Measurements from ENCODE around the gene AQR.
"Not testable (repeated sequence)": the region's sequence is repeated elsewhere in the genome, so short reads cannot be mapped to it uniquely, and the experiment has no call there.

AQR gene

DNA sequence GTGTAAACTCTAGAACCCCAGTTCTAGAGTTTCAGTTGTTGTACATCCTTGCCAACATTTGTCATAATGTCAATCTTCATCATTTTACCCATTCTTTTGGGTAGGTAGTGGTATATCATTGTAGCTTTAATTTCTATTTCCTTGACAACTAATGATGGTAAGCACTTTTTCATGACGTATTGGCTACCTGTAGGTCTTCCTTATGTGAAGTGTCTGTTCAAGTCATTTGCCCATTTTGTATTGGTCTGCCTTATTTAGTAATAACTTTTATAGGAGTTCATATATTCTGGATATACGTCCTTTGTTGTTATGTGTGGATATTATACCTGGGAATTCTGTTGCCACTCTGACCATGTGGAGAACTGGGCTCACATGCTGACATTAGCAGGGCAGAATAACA lies 100.4 kb downstream of the AQR start:
- DNase-seq, result no peak

DNA sequence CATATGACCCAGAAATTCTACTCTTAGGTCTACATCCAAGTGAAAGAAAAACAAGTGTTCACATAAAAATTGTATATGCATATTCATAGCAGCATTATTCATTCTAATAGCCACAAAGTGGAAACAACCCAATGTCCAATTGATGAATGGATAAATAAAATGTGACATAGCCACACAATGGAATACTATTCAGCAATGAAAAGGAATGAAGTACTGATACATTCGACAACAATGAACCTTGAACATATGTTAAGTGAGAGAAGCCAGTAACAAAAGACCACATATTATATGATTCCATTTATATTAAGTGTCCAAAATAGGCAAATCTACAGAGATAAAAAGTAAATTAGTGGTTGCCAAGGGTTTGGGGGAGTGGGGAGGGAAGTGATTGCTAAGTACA lies 104.0 kb downstream of the AQR start:
- no peak for DNase-seq

DNA sequence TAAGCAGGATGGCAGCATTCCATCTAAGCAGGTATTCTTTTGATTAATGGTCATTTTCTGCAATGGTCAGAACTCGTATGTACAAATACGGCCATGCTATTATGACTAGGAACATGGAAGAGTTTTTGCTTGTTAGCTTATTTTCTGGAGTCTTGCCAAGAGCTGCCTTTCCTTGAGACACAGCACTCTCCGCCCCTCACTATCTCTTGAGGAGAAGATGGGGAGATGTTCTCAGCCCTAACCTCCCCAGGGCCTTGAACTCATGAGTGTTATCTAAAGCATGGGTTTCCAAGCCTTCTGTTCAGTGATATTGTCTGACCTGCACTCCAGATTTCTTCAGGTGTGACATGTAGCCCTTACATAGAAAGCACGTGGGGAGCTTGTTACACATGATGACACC lies 108.3 kb downstream of the AQR start:
- no peak for DNase-seq

DNA sequence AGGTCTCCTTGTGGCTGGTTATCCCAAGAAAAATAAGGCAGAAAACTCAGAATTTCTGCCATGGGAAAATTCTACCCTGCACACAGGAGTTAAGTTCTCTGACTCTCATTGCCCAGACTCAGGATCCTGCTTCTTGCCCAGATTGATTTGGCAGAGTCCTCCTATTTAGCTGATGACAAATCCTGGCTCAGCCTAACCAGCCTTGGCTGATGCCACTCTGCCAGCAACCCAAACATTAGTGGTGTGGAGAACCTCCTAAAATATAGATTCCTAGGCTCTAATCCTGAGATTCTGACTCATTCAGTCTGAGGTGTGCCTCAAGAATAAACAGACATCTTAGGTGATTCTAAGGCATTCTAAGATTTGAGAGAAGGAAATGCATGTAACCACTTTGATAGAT lies 113.6 kb downstream of the AQR start:
- no peak for DNase-seq

DNA sequence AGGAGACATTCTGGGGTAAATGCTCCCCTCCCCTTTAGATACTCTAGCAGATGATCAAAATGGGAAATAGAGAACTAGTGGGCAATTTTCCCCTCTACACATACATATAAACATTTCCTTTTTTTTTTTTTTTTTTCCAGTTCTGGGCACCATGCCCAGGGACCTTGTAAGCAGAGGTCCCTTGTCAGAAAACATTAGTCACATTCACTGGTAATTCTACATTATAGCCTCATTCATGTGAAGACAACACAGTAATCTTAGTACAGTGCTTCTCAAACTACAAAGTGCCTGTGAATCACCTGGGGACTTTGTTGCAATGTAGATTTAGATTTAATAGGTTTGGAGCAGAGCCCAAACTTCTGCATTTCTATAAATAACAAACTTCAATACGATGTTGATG lies 114.1 kb downstream of the AQR start:
- peak; percentile 8 for DNase-seq

DNA sequence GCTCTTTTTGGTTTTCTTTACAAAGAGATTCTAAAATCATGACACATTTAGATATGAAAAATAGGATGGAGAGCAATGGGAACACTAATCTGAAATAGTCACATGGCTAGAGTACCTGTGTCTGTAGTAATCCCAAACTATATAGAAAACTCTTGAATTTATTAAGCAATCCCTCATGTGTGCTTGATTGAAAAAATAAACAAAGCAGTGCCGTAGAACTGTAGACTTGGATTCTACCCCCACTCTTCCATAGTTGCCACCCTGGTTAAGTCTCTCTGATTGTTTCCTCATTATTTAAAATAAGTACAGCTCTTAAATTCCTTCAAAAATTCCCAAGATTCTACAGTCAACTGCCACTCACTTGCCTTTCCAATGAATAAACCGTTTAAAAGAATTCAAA lies 115.3 kb downstream of the AQR start:
- DNase-seq, result no peak

DNA sequence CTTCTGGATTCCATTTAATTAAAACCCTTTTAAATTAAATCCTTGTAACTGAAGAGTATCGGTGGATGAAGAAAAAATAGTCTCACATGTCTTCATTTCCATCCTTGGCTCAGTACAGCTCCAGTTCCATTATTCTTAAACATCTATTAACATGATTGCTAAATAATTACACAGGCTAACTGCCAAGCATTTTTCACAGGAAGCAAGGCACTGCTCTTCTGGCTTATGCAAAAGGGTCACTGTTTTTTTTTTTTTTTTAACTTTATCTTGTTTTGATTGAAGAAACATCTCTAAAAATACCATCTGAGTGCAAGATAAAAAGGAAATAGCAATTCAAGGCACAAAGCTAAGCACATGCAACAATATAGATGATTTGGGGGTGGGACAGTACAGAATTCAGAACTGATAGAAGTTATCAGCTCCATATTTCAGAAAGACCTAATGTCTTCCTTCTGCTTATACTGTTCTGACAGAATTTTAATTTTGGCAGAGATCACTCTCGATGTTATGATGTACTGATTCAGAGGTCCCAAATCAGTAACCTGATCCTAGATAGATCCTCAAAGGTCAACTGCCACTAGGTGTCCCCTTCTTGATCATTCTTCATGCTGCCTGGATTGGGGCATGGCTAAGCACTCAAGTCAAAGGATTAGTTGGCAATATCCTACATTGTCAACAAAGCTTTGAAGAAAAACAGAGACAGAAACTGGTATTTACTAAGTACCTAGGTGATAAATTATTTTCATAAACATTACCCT lies 116.4 kb downstream of the AQR start:
- no peak for DNase-seq

DNA sequence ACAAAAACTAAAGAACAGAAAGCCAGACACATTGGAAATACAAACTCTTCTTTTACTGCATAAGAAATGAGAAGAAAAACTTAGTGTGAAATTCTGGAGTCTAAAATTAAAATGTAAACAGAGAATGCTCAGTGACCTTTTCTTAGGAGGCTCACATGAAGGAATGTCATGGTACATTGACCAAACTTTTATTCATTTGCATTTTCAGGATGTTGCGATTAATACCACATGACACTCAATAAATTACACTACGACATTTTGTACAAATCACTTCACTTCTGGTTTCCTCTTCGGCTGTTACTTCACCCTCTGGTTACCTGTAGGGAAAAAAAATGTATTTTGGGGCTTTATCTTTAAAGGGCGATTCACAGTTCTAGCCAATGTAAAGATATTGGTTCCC lies 117.8 kb downstream of the AQR start:
- no peak for DNase-seq

DNA sequence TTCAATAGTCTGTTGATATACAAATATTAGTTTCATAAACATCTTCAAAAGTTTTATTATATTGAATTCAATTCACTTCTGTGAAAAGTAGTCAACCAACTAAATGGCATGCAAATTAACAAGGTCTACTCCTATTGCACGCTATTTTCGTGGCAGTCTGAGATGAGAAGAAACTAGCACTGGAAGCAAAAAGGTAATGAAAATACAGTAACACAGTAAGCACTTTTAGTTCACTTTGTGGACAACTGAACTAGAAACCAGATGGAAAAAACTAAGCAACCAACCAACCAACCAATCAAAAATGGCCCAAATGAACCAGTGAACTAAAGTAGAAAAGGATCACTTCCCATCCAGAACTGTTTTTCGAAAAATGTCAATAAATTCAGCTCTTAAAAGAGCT lies 118.5 kb downstream of the AQR start:
- DNase-seq, result no peak

DNA sequence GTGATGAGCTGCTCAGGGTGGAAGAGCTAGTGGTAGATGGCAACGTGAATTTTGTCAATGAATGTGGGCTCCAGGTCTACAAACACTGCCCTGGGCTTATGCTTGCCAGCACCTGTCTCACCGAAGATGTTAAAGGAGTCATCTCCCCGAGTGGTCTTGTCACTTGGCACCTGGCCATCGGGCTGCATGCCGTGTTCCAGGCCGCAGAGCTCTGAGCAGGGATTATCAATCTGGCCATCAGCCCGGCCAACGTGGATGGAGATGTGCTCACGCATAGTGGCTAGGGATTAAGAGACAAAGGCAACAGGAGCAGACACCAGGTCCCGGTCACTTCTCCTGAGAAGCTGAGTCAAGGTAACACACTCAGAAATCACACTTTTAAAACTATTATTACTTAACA lies 119.4 kb downstream of the AQR start:
- no peak for DNase-seq

DNA sequence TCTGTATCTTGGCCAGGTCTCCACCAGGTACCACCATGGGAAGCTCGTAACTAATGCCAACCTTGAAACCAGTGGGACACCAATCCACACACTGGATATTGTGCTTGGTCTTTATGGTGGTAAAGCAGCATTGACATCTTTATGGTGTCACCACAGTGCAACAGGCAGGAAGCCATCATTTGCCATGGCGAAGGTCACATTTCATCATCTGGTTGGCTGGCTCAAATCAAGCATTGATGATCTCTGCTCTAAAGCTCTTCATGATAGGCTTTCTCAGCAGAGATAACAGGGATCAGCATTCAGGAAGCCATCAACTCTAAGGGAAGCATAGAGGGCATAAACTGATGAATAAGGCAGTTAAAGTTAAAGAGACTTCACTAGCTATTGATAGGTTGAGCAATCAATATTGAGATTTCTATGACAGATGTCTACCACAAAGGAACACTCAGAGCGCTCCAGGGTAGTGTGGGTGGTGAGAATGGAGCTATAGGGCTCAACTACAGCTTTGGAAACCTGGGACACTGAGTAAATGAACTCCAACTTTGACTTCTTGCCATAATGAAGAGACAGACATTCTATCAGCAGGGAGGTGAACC lies 120.1 kb downstream of the AQR start:
- no peak for DNase-seq

DNA sequence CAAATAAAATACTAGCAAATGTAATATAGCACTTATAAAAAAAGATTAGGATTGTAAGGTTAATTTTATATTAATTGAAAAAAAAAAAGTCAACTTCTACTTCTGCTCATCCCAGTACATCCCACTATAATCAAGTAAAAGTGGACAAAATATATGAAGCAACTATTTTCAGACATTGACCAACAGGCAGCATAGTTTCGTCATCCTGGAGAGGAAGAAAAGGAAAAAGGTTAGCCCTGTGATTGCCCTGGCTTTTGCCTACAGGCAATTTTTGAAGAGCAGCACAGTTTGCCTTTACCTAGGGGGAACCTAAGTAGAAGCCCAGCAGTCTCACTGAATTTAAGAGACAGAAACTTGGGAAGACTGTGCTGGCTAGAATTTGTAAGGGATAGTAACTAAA lies 121.9 kb downstream of the AQR start:
- no peak for DNase-seq

DNA sequence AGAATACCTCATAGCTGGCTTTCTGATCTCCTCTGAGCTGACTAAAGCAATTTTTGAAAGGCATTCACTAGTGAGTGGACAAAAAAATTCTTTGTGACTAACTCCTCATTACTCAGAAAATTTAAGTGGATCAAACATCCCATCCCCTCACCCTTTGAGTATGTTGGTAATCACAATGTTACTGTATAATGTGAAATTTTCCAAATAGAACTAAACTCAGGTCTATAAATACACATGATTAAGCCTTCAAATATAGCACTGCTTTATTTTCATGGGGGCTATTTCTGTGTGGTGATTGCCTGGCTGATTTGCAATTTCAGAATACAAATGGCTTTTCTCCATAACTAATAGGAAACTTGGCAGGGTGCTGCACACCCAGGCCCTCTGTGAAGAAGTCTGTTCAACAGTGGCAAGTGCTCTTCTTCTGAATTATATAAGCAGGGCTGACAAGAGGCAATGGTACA lies 128.2 kb downstream of the AQR start:
- no peak for DNase-seq

DNA sequence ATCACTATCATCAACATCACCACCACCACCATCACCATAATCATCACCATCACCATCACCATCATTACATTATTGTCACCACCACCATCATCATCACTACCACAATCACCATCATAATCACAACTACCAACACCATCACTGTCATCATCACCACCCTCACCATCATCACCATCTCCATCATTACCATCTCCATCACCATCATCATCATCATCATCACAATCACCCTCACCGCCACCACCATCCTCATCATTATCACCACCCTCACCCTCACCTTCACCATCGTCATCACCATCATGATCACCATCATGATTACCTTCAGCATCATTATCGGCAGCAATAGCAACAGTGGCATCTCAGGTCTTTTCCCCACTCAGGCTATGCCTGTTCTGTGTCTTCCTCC lies 131.3 kb downstream of the AQR start:
- DNase-seq, result no peak

DNA sequence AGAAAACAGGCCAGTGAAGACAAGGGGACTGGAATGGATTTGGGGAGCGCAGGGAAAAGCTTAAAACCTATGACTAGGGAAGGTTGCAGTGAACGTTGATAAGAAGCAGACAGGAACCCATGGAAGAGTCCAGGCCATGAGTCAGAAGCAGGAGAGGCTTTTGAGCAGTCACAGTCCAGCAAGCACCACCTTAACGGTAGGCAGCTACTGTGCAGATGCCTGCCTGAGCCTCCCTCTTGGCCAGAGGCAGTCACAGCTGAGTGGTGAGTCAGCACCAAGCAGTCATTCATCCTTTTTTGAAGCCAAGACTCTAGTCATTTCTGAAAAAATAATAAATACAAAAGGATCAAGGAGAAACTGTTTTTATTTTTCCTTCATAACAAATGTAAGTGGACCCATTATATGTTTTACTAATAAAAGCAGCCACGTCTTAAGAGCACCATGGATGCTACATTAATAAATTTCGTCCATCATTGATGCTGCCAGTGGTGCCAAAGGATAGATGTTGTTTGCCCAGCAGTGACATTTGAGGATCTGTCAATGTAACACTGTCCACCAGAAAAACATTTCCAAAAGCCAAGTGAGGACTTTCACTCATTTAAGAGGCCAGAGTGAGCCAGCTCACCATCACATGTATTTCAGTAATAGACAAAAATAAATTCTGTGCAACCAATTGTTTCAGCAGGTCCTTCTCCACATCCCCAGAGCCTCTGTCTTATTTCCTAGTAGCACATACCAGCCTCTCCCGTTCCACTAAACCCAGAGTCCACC lies 132.1 kb downstream of the AQR start:
- DNase-seq, result no peak

DNA sequence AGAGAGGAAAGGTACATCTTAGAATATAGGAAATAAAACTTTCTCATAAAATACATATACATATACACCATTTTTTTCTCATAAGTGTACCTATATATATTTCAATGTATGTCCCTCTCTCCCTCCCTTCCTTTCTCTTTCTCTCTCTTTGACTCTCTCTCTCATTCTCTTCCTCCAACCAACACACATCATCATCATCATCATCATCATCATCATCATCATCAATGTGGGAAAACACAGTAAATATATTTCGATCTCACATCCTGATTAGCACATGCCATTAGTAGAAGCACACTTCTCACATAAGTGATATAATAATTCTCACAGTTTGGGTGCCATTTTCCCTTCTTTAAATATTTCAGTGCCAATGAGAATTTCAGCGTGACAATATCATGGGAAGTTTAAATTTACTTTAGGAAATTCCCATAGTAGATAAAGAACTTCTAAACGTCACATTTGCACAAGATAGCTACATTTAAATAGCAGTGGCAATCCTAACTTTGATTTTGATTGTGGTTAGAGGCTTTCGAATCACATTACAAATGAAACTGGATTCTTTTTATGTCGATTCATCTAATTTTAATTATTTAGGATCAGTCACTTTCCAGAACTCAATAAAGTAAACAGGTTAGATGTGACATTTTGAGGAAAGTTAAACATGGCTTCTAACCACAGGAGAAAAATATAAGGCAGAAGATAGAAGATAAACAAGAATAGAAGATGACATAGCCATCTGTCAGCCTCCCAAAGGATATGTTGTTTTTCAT lies 141.2 kb downstream of the AQR start:
- DNase-seq, result no peak

DNA sequence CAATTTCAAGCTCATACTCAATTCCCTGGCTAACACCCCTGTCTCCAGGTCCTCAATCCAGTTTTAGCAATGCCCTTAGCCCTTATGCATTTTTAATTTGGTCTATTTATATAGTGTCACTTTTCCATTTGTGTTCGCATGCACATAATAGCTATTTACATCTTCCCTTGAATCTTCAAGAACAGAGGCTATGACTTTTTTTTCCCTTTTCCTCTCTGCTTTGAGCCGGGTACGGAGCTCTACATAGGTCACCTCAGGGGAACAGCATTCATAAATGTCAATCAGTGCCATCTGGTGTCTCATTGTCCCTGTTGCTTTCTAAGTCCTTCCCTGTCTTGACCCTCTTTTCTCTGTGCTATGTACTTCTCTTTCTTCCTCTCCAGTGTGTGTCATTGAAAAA lies 147.7 kb downstream of the AQR start:
- DNase-seq, result peak; percentile 6

DNA sequence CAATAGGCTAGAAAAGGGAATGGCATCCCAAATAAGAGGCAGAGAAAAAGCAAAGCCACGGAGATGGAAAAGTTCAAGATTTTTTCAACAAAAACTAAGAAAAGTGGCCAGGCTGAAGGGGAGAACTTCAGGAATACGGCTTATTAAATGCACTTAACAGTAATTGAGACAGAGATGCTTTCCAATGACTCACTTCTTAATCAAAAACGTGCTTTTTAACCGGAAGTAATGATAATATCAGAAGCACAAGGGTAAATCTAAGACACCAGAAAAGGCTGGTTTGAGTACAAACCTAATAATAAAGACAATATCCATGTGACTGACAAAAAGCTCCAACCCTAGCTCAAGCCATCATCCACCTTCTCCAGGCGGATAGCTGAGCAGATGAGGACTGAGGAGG lies 149.4 kb downstream of the AQR start:
- DNase-seq, result no peak

DNA sequence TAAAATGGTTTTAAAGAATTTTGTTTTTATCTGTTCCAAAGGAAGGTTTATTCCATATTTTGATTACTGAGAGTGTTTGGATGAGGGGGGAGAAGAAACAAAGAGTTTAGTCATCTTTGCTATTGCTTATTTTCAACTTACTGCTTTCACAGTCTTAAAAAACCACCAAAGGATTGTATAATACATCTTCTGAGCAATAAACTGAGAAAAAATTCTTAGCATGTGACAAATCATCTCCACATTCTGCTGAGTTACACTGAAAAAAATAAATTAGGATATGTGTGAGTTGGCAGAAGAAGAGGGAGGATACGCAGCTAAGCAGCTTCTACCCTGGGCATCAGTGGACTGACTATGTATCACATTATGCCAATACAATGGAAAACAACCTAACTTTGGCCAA lies 151.0 kb downstream of the AQR start:
- no peak for DNase-seq

DNA sequence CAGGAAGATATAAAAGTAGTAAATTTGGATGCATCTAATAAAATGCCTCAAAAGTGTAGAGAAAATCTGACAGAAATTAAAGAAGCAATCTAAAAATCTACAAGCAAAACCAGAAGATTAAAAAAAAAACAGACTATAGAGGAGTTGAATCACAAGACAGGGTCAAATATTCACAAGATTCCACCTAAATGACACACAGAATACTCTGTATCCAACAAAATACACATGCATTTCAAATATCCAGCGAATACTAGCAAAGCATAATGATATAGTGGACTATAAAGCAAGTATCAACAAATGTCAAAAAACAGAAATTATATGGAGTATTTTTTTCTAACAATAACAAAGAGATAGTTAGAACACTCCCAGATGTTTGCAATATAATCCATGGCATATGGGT lies 153.7 kb downstream of the AQR start:
- DNase-seq, result no peak

DNA sequence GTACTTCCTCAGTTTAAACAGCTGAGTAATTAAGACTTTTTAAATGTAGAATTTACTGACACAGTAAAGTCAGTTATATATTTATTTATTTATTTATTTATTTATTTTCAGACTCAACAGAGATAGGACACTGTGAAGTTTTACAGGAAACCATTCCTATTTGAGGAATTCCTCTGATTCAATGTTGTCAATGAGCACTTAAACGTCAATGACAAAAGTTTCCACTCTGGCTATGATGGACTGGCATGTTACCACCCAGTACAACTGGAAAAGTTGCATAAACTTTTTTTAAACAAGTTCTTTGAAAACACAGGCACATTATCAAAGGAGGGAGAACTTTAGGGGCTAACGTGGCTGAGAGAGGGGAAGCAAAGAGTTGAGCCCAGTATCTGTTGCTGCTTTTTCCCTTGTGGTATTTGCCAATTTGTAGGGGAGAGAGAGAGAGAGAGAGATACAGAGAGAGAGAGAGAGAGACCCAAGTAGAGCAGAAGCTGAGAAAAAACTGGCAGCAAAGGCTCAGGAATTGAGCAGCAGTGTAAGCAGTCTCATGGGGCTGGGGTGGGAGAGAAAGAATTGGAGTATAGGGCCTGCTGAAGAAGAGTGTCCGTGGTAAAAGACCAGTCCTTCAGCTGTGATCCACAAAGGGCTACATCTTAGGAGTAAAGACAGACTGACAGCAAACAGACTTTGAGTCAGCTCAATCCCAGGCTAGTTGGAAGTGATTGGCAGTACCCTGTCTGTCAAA lies 155.9 kb downstream of the AQR start:
- no peak for DNase-seq

DNA sequence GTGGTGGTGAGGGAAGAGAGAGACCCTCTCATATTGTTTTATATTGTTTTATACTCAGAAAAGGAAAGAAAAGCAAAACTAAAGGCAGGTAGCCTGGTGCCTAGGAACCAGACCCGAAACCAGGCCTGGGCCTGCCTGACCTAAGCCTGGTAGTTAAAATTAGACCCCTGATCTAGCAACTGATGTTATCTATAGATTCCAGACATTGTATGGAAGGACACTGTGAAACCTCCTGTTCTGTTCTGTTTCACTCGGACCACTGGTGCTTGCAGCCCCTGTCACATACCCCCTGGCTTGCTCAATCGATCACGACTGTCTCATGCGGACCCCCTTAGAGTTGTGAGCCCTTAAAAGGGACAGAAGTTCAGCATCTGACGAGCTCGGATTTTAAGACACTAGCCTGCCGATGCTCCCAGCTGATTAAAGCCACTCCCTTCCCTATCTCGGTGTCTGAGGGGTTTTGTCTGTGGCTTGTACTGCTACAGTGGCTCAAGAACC lies 156.6 kb downstream of the AQR start:
- DNase-seq, result not testable (repeated sequence)

All from retina (tissue), 1 donor.